ENCODE measurements around the gene LRBA.
"Not testable (repeated sequence)": the region's sequence is repeated elsewhere in the genome, so short reads cannot be mapped to it uniquely, and the experiment has no call there.

Gene LRBA, protein sequence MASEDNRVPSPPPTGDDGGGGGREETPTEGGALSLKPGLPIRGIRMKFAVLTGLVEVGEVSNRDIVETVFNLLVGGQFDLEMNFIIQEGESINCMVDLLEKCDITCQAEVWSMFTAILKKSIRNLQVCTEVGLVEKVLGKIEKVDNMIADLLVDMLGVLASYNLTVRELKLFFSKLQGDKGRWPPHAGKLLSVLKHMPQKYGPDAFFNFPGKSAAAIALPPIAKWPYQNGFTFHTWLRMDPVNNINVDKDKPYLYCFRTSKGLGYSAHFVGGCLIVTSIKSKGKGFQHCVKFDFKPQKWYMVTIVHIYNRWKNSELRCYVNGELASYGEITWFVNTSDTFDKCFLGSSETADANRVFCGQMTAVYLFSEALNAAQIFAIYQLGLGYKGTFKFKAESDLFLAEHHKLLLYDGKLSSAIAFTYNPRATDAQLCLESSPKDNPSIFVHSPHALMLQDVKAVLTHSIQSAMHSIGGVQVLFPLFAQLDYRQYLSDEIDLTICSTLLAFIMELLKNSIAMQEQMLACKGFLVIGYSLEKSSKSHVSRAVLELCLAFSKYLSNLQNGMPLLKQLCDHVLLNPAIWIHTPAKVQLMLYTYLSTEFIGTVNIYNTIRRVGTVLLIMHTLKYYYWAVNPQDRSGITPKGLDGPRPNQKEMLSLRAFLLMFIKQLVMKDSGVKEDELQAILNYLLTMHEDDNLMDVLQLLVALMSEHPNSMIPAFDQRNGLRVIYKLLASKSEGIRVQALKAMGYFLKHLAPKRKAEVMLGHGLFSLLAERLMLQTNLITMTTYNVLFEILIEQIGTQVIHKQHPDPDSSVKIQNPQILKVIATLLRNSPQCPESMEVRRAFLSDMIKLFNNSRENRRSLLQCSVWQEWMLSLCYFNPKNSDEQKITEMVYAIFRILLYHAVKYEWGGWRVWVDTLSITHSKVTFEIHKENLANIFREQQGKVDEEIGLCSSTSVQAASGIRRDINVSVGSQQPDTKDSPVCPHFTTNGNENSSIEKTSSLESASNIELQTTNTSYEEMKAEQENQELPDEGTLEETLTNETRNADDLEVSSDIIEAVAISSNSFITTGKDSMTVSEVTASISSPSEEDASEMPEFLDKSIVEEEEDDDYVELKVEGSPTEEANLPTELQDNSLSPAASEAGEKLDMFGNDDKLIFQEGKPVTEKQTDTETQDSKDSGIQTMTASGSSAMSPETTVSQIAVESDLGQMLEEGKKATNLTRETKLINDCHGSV (N-terminal part only)

DNA sequence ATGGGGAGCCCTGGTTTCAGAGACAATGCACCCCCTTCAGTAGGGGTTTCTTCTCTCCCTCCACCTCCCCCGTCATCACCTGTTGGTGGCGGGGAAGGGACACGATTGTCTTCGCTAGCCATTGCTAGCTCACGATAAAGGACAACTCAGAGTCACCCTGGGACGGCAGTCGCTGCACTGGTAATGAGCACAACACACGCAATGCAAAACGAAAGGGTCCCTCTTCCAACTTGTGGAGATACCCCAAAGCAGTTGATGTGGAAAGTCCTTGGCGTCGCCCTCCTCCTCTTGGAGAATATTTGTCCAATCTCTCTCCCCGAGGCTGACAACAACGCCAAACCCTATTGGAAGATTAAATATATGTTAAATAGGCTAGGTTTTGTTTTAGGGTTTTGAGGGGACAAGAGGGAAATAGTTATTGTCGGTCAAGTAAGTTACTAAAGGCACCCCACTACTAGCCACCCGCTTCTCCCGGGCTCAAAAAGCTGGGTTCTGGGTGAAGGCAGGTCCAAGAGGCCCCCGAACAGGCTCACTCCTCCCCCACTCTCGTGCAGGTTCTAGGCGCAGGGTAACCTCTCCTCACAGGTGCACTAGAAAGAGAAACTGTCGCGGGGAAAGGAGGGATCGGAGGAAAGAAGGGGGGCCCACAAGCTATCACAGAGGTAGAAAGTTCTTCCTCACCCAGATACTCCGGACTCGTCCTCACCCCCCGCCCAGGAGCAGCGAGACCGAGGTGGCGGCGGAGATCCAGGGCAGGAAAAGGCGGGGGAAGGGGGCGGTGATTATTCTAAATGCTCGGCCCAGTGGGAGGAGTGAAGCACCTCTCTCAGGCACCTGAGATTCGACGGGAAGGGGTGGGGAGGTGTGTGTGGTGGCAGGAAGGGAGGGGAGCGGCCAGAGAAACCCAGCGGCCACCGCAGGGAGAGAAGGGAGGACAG lies at the start of gene LRBA:
TSS of gene LRBA (minus strand) at position 764 of the 938 bp plus-strand sequence. CDS start at position 122, 642 bp downstream.
- peak; percentile 86 for DNase-seq

DNA sequence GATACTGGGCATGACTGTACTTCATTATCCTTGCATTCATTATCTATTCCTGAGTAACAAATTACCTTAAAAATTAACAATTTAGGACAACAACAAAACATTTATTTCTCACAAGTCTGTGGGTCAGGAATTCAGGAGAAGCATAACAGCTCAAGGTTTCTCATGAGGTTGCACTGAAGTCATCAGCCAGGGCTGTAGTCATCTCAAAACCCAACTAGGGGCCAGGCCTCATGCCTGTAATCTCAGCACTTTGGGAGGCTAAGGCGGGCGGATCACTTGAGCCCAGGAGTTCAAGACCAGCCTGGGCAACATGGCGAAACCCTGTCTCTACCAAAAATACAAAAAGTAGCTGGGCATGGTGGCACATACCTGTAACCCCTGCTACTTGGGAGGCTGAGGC lies 48.1 kb upstream of the LRBA start:
- not testable (repeated sequence) for DNase-seq

DNA sequence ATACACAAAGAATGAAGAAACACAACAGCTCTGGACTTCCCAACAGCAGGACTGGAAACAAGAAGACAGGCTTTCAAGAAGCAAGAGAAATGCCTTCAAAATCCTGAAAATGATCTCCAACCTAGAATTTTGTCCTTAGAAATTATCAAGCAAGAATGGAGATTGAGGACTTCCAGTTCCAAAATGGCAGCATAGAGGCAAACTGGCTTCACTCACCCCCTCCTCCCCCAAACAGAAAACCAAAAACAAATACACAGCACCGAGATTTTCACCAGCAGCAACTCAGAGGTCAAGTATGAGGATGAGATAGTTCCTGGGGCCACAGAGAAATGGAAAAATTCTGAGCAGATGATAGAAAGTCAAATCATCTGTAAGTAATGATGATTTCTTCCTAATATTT lies 40.5 kb upstream of the LRBA start:
- no peak for DNase-seq

DNA sequence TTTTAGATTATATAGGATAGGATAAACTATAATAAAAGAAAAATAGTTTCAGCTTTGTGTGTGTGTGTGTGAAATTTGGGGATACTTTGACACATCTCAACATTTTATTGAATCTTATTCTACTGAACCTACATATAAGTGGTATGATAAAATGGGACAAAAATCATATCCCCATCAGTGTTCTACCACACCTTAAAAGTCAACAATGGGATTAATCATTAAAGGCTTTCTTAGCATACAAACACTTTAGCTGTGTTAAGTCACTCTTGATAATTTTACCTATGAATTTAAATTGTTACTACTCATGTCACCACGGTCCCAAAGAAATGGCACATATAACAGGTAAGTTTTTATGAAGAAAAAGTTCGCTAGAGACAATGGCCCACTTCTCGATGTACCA lies 37.7 kb upstream of the LRBA start:
- no peak for DNase-seq

DNA sequence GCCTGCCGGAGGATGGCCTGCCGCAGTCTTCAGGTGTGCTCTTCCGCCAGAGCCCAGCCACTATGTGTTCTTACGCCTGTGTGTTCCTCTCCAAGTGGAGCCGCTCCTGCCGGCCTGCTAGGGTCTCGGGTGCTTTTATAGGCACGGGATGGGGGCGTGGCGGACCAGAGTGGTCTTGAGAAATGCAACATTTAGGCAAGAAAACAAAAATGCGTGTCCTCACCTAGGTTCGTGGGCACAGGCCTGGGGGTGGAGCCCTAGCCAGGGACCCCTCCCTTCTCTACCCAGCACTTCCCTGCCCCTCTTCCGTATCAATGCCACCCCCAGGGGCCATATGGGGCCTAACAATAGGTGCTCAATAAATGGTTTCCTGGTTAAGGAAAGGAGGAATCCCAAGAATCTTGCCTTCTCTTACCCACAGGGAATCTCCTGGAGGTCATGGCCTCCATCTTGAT lies 34.4 kb upstream of the LRBA start:
- DNase-seq = no peak

DNA sequence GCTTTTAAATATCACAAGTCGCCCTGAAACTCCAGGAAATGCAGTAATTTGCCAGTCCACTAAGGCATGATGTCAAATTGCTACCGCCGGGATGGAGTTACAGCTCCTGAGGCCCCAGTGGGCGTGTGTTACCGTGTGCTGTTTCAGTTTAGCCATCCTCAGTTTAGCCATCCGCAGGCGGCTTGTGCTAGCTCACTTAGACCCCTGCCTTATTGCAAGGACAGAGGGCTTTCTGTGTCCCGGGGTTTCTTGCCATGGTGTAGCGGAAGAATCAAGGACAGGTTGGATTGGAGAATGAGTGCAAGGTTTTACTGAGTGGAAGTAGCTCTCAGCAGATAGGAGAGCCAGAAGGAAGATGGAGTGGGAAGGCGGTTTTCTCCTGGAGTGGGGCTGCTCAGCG lies 33.8 kb upstream of the LRBA start:
- DNase-seq = no peak

DNA sequence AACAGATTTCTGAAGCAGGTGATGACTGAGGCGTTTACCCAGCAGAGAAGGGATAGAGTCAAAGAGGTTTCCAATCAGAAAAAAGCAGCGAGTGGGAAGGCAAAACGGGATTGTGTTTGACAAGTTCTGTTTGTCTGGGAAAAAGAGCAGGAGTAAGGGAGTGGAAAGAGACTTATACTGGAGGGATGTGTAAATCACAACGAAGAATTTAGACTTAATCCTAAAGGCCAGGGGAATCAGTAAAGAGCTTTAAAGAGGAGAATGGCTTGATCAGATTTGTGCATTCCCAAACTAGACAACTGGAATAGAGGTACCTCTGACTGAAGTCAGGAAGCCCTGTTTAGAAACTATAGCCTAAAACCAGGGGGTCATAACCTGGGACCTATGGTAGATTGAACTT lies 31.5 kb upstream of the LRBA start:
- DNase-seq = no peak

DNA sequence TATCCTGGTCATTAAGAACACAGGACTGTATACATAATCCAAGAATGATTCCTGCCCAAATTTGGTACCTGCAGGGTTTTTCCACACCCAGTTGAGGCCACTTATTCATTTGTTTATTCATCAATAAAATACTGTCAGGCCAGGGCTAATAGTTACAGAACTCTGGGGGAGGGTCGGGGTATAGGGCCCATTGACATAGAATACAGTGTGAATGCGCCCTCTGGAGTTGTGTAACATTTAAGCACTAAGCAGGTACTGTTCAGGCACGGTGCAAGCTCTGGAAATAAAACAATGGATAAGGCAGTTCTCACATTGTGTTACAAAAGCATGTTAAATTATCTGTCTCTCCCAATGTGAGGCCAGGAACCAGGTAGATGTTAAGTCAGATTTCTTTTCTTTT lies 30.8 kb upstream of the LRBA start:
- peak; percentile 5 for DNase-seq

DNA sequence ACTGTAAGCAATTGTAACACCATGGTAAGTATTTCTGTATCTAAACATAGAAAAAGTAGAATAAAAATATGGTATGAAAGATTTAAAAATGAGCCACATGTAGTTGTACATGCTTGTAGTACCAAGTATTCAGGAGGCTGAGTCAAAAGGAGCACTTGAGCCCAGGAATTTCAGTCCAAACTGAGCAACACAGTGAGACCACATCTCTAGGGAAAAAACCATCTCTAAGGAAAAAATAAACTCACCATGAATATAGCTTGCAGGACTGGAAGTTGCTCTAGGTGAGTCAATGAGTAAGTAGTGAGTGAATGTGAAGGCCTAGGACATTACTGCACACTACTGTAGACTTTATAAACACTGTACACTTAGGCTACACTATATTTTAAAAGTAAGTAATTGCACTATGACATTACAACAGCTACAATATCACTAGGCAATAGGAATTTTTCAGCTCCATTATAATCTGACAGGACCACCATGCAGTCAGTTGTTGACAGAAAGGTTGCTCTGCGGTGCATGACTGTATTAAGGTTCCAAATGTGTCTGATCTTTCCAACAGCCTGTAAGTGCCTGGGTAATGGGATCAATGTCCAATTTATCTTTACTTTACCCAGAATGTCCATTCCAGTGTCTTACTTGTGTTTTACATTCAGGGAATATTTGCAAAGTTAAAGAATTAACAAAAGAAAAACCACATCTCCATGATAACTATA lies 28.9 kb upstream of the LRBA start:
- no peak for DNase-seq

DNA sequence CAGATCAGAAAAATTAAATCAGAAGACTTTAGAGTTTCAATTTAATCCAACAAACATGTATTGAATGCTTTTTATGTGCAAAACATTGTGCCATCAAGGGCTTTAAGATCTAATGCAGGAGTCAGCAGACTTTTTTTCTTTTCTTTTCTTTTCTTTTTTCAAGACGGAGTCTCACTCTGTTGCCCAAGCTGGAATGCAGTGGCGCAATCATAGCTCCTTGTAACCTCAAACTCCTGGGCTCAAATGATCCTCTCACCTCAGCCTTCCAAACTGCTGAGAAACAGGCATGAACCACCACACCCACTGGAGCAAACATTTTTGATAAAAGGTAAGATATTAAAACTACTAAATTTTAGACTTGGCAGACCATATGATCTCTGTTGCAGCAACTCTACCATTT lies 24.6 kb upstream of the LRBA start:
- DNase-seq = no peak

DNA sequence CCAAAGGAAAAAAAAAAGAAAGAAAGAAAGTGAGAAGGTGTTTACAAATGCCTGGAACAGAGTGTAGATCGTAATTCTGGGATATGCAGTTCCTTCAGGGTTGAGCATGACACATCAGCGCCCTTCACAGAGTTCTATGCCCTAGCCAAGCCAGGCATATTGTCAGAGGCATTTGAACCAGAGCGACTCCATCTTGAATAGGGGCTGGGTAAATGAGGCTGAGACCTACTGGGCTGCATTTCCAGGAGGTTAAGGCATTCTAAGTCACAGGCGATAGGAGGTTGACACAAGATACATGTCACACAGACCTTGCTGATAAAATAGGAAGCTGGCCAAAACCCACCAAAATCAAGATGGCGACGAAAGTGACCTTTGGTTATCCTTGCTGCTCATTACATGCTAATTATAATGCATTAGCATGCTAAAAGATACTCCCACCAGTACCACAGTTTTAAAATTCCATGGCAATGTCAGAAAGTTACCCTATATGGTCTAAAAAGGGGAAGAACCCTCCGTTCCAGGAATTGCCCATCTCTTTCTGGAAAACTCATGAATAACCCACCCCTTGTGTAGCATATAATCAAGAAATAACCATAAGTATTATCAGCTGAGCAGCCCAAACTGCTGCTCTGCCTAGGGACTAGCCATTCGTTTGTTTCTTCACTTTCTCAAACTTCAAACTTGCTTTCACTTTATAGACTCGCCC lies 23.5 kb upstream of the LRBA start:
- no peak for DNase-seq

DNA sequence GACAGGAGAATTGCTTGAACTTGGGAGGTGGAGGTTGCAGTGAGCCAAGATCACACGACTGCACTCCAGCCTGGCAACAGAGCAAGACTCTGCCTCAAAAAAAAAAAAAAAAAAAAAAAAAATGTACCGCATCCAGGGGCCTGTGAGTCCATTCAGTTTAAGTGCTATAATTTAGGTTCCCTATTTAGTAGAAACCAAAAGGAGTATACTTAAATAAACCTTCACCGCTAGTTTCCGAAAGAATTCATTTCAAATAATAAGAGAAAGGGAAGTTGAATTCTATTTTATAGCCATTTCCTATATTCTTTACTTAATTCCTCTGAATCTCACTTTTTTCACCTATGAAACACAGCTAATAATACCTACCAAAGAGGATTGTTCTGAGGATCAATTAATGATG lies 20.8 kb upstream of the LRBA start:
- no peak for DNase-seq

DNA sequence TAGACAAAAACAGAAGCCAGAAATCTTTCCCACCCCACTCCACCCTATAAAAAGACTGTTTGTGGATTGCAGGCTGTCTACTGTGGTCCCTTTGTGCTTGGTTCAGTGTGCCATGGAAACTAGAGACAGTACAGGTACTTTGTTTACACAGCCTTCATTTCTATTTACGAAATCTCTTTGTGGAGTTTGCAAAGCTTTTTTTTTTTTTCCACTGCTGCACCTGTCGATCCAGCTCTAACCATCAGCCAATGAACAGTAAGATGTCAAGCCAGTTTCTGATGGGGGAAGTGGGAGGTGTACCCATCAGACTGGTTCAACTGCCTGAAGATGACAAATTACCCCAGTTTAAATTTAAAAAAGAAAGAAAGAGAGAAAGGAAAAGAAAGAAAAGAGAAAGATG lies 20.2 kb upstream of the LRBA start:
- DNase-seq = no peak

DNA sequence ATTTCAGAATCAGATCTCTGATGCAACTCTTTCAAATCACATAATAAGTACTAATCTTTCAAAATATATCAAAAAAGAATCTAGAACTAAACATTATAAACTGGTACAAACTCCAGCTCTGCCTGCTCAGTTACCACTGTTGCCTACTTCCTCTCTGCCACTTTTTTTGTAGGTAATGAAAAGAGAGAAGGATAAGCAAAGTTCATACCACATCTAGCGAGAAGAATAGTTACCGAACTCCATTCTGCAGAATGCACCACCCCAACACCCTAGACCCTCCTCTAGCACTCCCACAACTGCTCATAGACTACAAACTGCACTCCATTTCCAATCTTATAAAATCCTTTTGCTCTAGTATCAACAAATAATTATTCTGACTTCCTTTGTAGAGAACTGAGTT lies 19.7 kb upstream of the LRBA start:
- no peak for DNase-seq

DNA sequence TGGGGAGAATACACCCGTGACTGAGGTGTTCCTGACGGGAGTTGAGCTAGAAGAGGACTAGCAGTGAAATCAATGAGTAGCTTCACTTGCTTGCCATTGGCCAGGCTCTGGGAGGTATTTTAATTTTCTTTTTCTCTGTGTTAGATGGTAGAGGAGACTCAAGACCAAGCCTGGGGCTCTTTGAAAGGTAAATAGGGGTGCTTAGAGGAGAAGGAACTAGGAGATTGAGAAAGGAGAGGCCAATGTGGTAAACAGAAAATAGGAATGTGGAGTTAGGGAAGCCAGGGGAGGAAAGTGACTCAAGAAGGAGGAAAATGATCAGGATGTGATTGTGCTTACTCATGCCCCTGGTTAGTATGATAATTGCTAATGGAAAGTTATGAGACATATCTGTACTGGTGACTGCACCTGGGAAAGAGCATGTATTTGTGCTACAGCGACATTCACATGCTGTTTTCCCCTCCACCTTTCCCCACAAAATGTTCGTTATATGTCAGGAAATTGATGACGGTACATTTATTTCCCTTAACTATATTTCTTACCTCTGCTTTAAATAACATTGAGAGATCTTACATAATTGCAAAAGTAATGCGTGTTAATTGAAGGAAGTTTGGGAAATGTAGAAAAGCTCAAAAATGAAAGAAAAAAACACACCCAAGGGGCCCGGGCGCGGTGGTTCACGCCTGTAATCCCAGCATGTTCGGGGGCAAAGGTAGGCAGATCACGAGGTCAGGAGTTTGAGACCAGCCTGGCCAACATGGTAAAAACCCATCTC lies 16.9 kb upstream of the LRBA start:
- no peak for DNase-seq

DNA sequence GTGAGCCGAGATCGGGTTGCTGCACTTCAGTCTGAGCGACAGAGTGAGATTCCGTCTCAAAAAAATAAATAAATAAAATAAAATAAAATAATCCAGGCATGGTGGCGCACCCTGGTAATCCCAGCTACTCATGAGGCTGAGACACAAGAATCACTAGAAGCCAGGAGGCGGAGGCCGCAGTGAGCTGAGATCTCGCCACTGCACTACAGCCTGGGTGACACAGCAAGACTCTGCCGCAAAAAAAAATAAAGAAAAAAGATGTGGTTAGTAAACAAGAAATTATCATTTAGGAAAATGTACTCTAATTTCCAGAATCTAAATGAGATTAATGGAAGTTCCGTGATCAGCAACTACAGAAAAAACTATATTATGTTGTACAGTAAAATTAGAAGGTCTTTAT lies 14.5 kb upstream of the LRBA start:
- DNase-seq = no peak

DNA sequence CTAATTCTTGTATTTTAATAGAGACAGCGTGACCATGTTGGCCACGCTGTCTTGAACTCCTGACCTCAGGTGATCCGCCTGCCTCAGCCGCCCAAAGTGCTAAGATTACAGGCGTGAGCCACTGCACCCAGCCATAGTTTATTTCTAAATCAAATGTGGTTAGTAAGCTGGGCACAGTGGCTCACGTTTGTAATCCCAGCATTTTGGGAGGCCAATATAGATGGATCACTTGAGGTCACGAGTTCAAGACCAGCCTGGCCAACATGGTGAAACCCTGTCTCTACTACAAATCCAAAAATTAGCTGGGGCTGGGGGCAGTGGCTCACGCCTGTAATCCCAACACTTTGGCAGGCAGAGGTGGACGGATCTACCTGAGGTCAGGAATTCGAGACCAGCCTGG lies 13.9 kb upstream of the LRBA start:
- DNase-seq = not testable (repeated sequence)

DNA sequence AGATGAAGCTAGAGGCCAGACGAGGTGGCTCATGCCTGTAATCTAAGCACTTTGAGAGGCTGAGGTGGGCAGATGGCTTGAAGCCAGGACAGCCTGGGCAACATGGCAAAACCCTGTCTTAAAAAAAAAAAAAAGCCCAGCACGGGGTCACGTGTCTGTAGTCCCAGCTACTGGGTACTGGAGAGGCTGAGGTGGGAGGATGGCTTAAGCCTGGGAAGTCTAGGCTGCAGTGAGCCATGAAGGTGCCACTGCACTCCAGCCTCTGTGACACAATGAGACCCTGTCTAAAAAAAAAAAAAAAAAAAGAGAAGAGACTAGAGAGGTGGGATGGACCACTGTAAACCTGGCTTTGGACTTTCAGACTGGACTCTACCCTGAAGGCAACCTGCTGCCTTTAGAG lies 10.7 kb upstream of the LRBA start:
- DNase-seq = no peak

DNA sequence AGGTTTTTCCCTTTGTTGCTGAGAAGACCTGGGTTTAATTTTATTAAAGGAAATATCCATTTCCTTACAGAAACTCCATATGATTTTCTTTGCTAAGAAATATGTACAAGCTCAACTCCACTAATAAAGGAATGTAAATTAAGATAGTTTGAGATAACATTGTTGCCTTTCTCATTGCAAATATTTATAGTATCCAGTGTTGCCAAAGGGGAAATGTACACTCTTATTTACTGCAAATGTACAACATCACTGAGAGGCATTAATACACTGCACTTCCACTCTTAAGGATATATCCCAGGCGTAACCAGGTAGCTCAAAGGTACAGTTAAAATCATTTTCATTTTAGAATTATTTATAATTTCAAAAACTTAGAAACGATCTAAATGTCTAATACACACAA lies 7.5 kb upstream of the LRBA start:
- no peak for DNase-seq

All from CD4-positive, alpha-beta T cell treated with Interleukin-12 subunit alpha and Interleukin-12 subunit beta, for 1 hour (primary cell).